Activated gamma-delta T cell (primary cell): Measurements from ENCODE around the gene MLYCD.

Source experiments
- DNase-seq: peaks from one replicate; lab custom pipeline; 2025; lab: John Stamatoyannopoulos, UW
- total RNA-seq, 2 donors: gene quantifications; one replicate each; lab custom pipeline; 2026; lab: John Stamatoyannopoulos, UW

Gene MLYCD
- total RNA-seq = 15.7 to 23.7 reads per million in 2 donors

- peak; percentile 68 for DNase-seq
These were observed at the start of gene MLYCD for GRCh38 chr16:83898463-83899271. MLYCD (plus strand) TSS chr16:83899115; CDS start chr16:83899145, 30 bp downstream.

GRCh38 chr16:83849421-83849820, 49.5 kb upstream of the MLYCD start:
- DNase-seq = no peak

GRCh38 chr16:83850947-83851346, 48.0 kb upstream of the MLYCD start:
- no peak for DNase-seq

- no peak for DNase-seq
These were observed 47.4 kb upstream of the MLYCD start for GRCh38 chr16:83851473-83851872.

GRCh38 chr16:83852774-83853173, 46.1 kb upstream of the MLYCD start:
- no peak for DNase-seq

GRCh38 chr16:83853834-83854233, 45.1 kb upstream of the MLYCD start:
- DNase-seq = no peak

- no peak for DNase-seq
These were observed 44.5 kb upstream of the MLYCD start for GRCh38 chr16:83854420-83854819.

- no peak for DNase-seq
These were observed 42.1 kb upstream of the MLYCD start for GRCh38 chr16:83856792-83857191.

GRCh38 chr16:83859265-83859664, 39.6 kb upstream of the MLYCD start:
- no peak for DNase-seq

GRCh38 chr16:83862661-83863060, 36.3 kb upstream of the MLYCD start:
- DNase-seq = no peak

GRCh38 chr16:83863682-83864081, 35.2 kb upstream of the MLYCD start:
- no peak for DNase-seq

- DNase-seq = no peak
These were observed 28.1 kb upstream of the MLYCD start for GRCh38 chr16:83870830-83871229.

GRCh38 chr16:83878838-83879237, 20.1 kb upstream of the MLYCD start:
- DNase-seq = no peak

- DNase-seq = no peak
These were observed 16.6 kb upstream of the MLYCD start for GRCh38 chr16:83882163-83882885.

GRCh38 chr16:83886199-83886971, 12.5 kb upstream of the MLYCD start:
- no peak for DNase-seq

GRCh38 chr16:83887080-83887479, 11.8 kb upstream of the MLYCD start:
- no peak for DNase-seq

- no peak for DNase-seq
These were observed 11.4 kb upstream of the MLYCD start for GRCh38 chr16:83887564-83887963.

- no peak for DNase-seq
These were observed 10.3 kb upstream of the MLYCD start for GRCh38 chr16:83888672-83889044.

- DNase-seq = no peak
These were observed 8.6 kb upstream of the MLYCD start for GRCh38 chr16:83890359-83890758.

GRCh38 chr16:83891742-83892141, 7.2 kb upstream of the MLYCD start:
- DNase-seq = no peak

- no peak for DNase-seq
These were observed 3.7 kb upstream of the MLYCD start for GRCh38 chr16:83895243-83895642.

- no peak for DNase-seq
These were observed 3.0 kb upstream of the MLYCD start for GRCh38 chr16:83895942-83896341.
